Skin of body (tissue), 2 donors: ENCODE data around the gene ADRA1B. TPM values are rescaled to one million over a fixed set of nuclear protein-coding genes. Genes with fewer than 3 reads are reported as not detected.

Source experiments
- DNase-seq: peaks from one replicate; lab custom pipeline; 2025; lab: John Stamatoyannopoulos, UW
- total RNA-seq: library from RNA; depleted of rRNA; stranded (reverse); fragments of >200 nt; gene quantifications from one replicate; pipeline ENCODE4 v1.2.3, GENCODE V29; 2014

The ADRA1B gene
- 0.79 TPM for total RNA-seq

- DNase-seq = peak; percentile 45
These were observed at the start of gene ADRA1B for GRCh38 chr5:159915904-159916840. Gene ADRA1B (plus strand): TSS chr5:159916482. CDS start chr5:159916906, 424 bp downstream.

DNA sequence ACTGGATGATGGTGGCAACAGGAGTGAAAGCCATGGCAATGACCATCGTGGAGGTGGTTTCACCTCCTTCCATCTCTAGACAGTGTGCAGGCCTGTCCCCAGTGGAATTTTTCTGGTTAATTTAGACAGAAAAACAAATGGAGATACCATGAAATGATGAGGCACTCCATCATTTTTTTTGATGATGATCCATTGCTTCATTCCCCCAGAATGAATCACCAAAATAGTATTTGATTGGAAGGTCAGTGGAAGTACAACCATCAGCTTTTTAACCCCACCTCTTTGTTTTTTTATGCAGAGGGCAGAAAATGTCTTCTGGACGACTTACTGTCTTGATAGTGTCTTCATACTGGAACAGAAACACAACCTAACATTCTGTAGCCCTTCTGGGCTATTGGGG lies 42.6 kb upstream of the ADRA1B start:
- no peak for DNase-seq

DNA sequence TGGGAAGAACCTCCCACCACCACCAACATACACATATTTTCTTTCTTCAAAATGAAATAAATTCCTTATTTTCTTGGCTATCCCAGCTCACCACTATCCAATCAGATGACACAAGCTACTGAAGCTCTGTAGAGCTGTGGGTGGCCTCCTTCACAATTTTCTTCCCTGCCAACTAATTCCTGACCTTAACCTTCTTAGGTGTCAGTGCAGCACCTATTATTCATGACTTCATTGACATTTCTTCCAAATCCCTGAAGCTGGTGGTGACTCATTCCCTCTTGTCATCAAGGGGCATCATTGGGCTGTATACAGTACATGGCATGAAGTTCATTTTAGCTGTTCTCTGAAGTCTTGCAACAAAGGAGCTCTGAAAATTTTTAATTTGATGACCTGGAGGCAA lies 42.0 kb upstream of the ADRA1B start:
- no peak for DNase-seq

GRCh38 chr5:159877016-159877415 lies 39.3 kb upstream of the ADRA1B start:
- no peak for DNase-seq

DNA sequence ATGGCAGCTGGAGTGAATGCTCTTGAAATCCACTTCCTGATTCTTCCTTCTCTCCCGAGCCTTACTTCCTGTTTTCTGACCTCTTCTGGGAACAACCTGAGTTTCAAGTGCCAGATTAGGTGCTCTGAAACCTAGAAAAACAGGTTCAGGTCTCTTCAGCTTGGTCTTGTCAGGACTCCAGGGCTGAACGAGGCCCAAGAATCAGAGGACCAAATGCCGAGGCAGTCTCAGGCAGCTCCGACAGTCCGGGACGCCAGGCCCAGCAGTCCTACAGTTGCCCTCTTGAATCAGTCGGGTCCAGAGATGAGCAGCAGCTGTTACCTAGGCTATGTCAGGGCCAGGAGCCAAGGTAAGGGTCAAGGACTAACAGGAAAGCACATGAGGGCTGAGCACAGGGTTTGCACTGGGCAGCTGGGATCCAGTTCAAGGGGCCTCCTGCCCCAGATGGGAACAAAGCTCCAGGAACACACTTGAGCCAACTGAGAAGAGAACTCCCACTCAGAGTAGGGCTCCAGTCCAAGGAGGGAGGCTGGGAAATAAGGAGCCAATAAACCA lies 38.3 kb upstream of the ADRA1B start:
- no peak for DNase-seq

DNA sequence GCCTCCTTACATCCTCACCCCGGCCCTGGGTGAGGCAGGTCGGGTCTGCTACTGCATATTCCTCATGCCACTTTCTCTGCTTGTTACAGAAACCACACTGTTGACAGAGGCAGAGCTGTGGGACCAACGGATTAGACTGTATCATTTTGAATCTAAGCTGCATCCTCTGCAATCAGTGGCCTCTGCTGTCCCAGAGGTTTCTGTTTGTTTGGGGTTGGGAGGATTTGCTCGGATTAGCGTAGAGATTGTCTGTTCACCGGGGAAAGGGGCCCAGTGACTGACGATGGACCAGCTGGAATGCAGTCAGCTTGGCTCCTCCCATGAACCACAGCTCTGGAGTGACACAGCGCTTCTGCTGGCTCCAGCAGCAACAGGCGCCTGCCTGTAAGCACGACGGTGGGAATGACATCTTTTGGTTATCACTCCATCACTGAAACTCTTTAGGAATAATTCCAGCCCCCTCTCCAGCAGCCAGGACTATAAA lies 37.3 kb upstream of the ADRA1B start:
- peak; percentile 84 for DNase-seq

DNA sequence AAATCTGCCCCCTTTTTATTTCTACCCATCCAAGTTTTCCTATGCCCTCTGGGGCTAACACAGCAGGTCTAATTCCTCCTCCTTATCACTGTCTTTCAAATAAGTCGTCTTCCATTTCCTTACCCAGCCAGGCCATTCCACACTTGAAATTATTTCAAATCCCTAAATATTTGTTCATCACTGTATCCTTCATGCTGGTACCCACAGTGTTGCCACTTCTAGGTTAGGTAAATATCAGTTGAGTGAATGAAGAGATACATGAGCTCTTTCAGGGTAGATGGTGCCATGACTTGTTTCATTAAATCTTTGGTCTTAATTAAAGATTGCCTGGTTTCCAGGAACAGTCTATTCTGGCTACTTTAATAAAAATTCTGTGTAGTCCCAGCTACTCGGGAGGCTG lies 35.6 kb upstream of the ADRA1B start:
- no peak for DNase-seq

DNA sequence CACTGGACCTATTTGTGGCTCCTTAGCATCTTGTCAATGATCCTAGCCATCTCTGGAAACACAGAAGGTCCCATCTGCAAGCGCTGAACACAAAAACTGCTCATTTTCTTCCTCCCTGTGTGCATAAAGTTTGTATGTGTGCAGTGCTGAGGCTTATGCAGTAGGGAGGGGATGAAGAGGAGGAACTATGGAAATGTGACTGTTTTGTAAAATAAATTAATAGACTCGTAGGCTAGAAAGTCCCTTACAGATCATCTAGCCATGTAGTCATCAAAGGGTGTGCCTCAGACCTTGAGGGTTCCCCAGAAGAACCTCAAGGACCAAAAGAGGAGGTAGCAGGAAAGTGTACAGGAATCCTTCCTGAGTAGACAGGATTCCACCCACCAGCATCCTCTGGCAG lies 34.3 kb upstream of the ADRA1B start:
- no peak for DNase-seq

GRCh38 chr5:159883522-159883950 lies 32.7 kb upstream of the ADRA1B start:
- DNase-seq = no peak

GRCh38 chr5:159884917-159885620 lies 31.2 kb upstream of the ADRA1B start:
- no peak for DNase-seq

GRCh38 chr5:159886296-159886695 lies 30.0 kb upstream of the ADRA1B start:
- no peak for DNase-seq

- DNase-seq = no peak
These were observed 29.2 kb upstream of the ADRA1B start for GRCh38 chr5:159887050-159887449.

DNA sequence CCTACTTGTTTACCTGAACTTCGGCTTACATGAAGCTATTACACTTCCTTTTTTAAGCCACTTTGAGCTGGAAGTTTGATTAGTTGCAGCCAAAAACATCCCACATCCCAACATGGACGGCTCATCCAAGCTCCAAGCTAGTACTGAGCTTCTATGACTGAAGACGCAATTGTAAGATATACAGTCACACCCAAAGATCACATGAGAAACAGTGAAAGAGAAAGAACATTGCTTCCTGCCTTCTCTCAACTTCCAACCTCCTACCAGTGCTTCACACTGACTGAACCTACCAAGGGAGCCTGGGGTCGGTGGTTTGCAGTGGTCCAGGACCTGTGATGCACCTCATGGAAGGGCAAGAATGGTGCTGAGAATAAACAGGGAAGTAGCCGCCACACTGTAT lies 27.4 kb upstream of the ADRA1B start:
- DNase-seq = no peak

- DNase-seq = no peak
These were observed 26.1 kb upstream of the ADRA1B start for GRCh38 chr5:159890141-159890540.

GRCh38 chr5:159891371-159891770 lies 24.9 kb upstream of the ADRA1B start:
- DNase-seq = no peak

DNA sequence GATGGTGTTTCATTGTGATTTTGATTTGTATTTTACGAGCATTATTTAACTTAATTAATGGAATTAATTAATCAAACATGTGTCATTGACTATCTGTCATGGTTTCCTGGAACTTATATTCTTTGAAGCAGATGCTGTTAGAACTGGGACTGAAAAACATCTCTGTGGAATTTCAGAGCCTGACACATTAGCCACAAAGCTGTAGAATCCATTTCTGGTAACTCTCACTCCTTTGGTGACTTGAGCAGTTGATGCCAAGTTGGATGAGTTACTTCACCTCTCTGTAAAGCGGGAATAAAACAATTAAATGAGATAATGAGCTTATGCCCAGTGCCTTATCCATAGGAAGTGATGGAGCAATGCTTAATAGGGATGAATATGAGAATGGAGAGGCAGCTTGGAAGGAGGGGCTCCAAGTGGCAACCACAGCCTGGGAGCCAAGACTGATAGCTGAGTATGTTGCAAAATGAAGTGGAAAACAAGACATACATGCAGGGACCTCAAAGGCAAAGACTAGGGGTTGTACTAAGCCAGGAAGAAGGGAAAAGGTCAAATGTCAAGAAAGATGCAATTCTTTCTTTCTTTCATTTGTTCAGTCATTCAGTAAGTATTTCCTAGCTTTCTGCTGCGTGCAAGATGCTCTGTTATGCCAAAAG lies 23.1 kb upstream of the ADRA1B start:
- DNase-seq = no peak

- peak; percentile 50 for DNase-seq
These were observed 22.0 kb upstream of the ADRA1B start for GRCh38 chr5:159894149-159894720.

DNA sequence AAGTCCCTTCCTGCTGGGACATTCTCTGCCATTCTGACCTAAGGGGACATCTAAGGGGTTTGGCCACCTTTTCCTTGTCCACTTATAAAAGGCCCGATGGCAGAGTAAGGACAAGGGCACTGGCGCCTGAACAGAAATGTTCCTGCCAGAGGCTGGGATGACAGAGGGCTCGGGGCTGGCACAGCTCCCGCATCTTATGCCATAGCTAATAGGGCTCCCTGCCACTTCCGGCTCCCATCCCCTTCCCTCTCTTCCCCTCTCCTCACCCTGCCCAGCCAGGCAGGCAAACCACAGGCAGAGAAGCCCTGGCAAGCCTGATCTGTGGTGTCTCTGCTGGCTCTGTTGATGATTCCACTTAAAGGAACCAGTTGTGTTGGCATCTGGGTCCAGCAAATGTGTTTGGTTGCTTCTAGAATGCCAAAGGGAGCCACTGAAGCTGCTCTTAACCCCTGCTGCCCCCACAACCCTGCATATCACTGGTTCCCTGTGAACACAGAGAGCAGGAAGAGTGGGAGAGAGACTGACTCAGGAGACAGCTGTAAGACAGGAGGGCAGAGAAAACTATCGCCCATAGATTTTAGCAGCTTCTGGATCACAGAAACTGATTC lies 18.4 kb upstream of the ADRA1B start:
- DNase-seq = no peak

- no peak for DNase-seq
These were observed 16.9 kb upstream of the ADRA1B start for GRCh38 chr5:159899067-159900049.

DNA sequence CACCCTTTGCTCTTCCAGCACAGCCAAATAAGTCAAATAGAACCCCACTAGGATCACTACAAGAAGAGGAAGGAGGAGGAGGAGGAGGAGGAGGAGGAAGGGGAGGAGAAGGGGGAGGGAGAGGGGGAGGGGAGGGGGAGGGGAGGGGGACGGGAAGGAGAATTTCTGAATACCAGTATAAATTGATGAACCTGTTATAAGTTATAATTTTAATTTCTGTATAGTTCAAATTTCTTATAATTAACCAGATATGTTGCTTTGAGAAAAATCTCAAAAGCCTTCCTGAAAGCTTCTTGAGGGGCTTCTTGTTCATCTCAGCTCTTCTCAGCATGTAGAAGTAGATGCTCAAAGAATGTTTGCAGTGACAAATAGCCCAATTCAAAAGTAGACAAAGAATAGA lies 15.0 kb upstream of the ADRA1B start:
- DNase-seq = no peak
